Panc1 (cell line): ENCODE measurements around the gene SELENOF. TPM values are rescaled to one million over a fixed set of nuclear protein-coding genes. Genes with fewer than 3 reads are reported as not detected.
A peak's percentile ranks its signal among the peaks of the same experiment; 100 is the strongest.

Experiments used
- ATAC-seq: fragments of 200-7000 bp; cut with Tn5 transposase; 2 replicates; pipeline ENCODE4 v1.9.1; 2020; ENCODE audit warnings: mild to moderate bottlenecking, moderate library complexity
- BruUV-seq: library from RNA; stranded (reverse); fragments of 400-500 nt; replicated peaks from 2 replicates; lab custom pipeline; 2021; lab: Mats Ljungman, UMichigan
- CTCF ChIA-PET: fragments of 300-600 bp; sonication (Branson Sonifier 250); formaldehyde crosslinking; loops from one replicate; lab custom pipeline; 2022; ENCODE audit warnings: antibody characterized with exemption; lab: Charles Lee
- POLR2A ChIA-PET: fragments of 300-600 bp; sonication (Branson Sonifier 250); formaldehyde crosslinking; loops from one replicate; lab custom pipeline; 2022; ENCODE audit warnings: antibody characterized with exemption; lab: Charles Lee
- DNase-seq: peaks from one replicate; pipeline ENCODE4 v3.0.0-alpha.2; 2010; ENCODE audit warnings: low read depth, low spot score
- H3K27ac ChIP-seq: 2 replicates; pipeline ENCODE4 v1.5.1; 2011; ENCODE audit warnings: mild to moderate bottlenecking, low read length, inconsistent platforms
- H3K27me3 ChIP-seq: fragments of 200-500 bp; sonication (Bioruptor generic); 2 replicates; pipeline ENCODE4 v1.6.0; 2014; ENCODE audit warnings: low read length, inconsistent platforms; ENCODE audit not compliant: control insufficient read depth, insufficient read depth
- H3K36me3 ChIP-seq: fragments of 200-500 bp; sonication (Bioruptor generic); 2 replicates; pipeline ENCODE4 v1.5.1; 2014; ENCODE audit warnings: inconsistent platforms, mild to moderate bottlenecking, low read length, moderate library complexity; ENCODE audit not compliant: control insufficient read depth, insufficient read depth
- H3K4me1 ChIP-seq: 2 replicates; pipeline ENCODE4 v1.5.1; 2011; ENCODE audit warnings: inconsistent platforms, mild to moderate bottlenecking, low read length, moderate library complexity; ENCODE audit not compliant: control insufficient read depth, insufficient read depth
- H3K4me3 ChIP-seq, 2 experiments: 2 replicates each; pipeline ENCODE4 v1.5.1; 2011 to 2012; ENCODE audit warnings: low read depth in 2 of 2, low read length in 2 of 2, mild to moderate bottlenecking in 2 of 2, inconsistent platforms in 1 of 2, moderate library complexity in 1 of 2
- H3K9me3 ChIP-seq: fragments of 200-500 bp; sonication (Bioruptor generic); 2 replicates; pipeline ENCODE4 v1.5.1; 2014; ENCODE audit warnings: low read depth, mild to moderate bottlenecking, inconsistent platforms, low read length, moderate library complexity; ENCODE audit not compliant: control insufficient read depth, insufficient read depth
- CTCF ChIP-seq: fragments of 450-650 bp; IDR thresholded peaks from 2 replicates; pipeline ENCODE4 v1.5.1; 2017; ENCODE audit warnings: mild to moderate bottlenecking
- POLR2AphosphoS5 ChIP-seq: IDR thresholded peaks from 2 replicates; pipeline ENCODE4 v1.6.1; 2012; ENCODE audit warnings: mild to moderate bottlenecking, low read depth, low read length, moderate library complexity
- REST ChIP-seq, 2 experiments: IDR thresholded peaks; 2 replicates each; pipeline ENCODE4 v1.6.1; 2011 to 2012; ENCODE audit warnings: low read depth in 2 of 2, control low read depth in 1 of 2, low read length in 1 of 2, mild to moderate bottlenecking in 1 of 2, moderate library complexity in 1 of 2; ENCODE audit not compliant: insufficient read depth in 1 of 2
- SIN3A ChIP-seq: IDR thresholded peaks from 2 replicates; pipeline ENCODE4 v1.6.1; 2012; ENCODE audit warnings: low read depth, mild to moderate bottlenecking, low read length, moderate library complexity, borderline replicate concordance; ENCODE audit not compliant: insufficient read depth
- TCF7L2 ChIP-seq: IDR thresholded peaks from 2 replicates; pipeline ENCODE4 v1.6.1; 2011; ENCODE audit warnings: mild to moderate bottlenecking, low read depth, low read length, inconsistent platforms
- in situ Hi-C: cut with HindIII; loops from 2 replicates; pipeline ENCODE4 v1.10.0; 2016; ENCODE audit warnings: low sequenced_read_pairs, low pct_unique_long_range_greater_than_20kb
- intact Hi-C: fragments of 100-400 bp; cut with micrococcal nuclease; formaldehyde crosslinking; loops from one replicate; pipeline ENCODE4 v1.10.0; 2022; ENCODE audit not compliant: unreplicated experiment
- total RNA-seq: library from RNA; stranded (reverse); gene quantifications from one replicate; pipeline ENCODE4 v1.2.1, GENCODE V29; 2021; ENCODE audit not compliant: unreplicated experiment

The SELENOF gene
- total RNA-seq, 1 experiment from 2014 or later, result 190 TPM

GRCh38 chr1:86922445-86922844 is 8.5 kb upstream of the SELENOF start:
- no peak overlapping the region for H3K27ac ChIP-seq
- intact Hi-C loops (no loop called here), in situ Hi-C loops (no loop called here)
- H3K36me3 ChIP-seq, result no peaks in the 10 kb centered on the region
- TF ChIP-seq CTCF (no peak), TCF7L2 (no peak), SIN3A (no peak), REST (IDR thresholded peaks at IDR 0.05; ENCODE audit: insufficient read depth in 1 of 2, low read depth in 2 of 2, low read length in 1 of 2) (no peak), POLR2AphosphoS5 (no peak)
- CTCF ChIA-PET, result no interaction called here
- DNase-seq (no peak), ATAC-seq (no peak)
- POLR2A ChIA-PET, result no interaction called here
- no peaks in the 10 kb centered on the region; the same call in 1 of the 2 replicates for H3K4me1 ChIP-seq
- no peaks in the 10 kb centered on the region for H3K27me3 ChIP-seq
- H3K9me3 ChIP-seq, result peaks cover 29% of the 10 kb centered on the region; the same call in 1 of the 2 replicates
- H3K4me3 ChIP-seq, result no peak overlapping the region
- BruUV-seq, result no TSS peak

GRCh38 chr1:86916752-86917151 is 2.8 kb upstream of the SELENOF start:
- Histone ChIP-seq H3K36me3 (peaks cover 4% of the 10 kb centered on the region; the same call in 1 of the 2 replicates), H3K4me3 (peak overlapping the region in 1 of 2 experiments; percentile 94; a peak in 2 of 4 replicates), H3K27me3 (no peaks in the 10 kb centered on the region), H3K9me3 (peaks cover 11% of the 10 kb centered on the region; the same call in 1 of the 2 replicates), H3K4me1 (peaks cover 16% of the 10 kb centered on the region; the same call in 1 of the 2 replicates), H3K27ac (no peak overlapping the region; the same call in 1 of the 2 replicates)
- no peak for DNase-seq
- intact Hi-C loops (loop anchor here (10.0 kb wide), 1 partner anchor 108 kb away; no protein-coding TSS in a partner anchor), in situ Hi-C loops (no loop called here)
- ChIA-PET CTCF (no interaction called here), POLR2A (no interaction called here)
- TF ChIP-seq REST (IDR thresholded peaks at IDR 0.05; ENCODE audit: insufficient read depth in 1 of 2, low read depth in 2 of 2, low read length in 1 of 2) (no peak), TCF7L2 (no peak), CTCF (no peak), SIN3A (no peak), POLR2AphosphoS5 (no peak)
- no peak for ATAC-seq
- no TSS peak for BruUV-seq
